C4-2B (cell line): Measurements from ENCODE around the gene OXNAD1.
A peak's percentile ranks its signal among the peaks of the same experiment; 100 is the strongest.

ENCODE experiments used
- H3K27ac ChIP-seq: fragments of 450-650 bp; 2 replicates; pipeline ENCODE4 v1.5.1; 2017
- ZFX ChIP-seq: fragments of 450-650 bp; IDR thresholded peaks from 2 replicates; pipeline ENCODE4 v1.6.1; 2017
- TF ChIP-seq, protein P1 (sequence below): fragments of 450-650 bp; conservative IDR thresholded peaks from 2 replicates; pipeline ENCODE4 v1.5.1; 2017; ENCODE audit warnings: mild to moderate bottlenecking

Gene OXNAD1

DNA sequence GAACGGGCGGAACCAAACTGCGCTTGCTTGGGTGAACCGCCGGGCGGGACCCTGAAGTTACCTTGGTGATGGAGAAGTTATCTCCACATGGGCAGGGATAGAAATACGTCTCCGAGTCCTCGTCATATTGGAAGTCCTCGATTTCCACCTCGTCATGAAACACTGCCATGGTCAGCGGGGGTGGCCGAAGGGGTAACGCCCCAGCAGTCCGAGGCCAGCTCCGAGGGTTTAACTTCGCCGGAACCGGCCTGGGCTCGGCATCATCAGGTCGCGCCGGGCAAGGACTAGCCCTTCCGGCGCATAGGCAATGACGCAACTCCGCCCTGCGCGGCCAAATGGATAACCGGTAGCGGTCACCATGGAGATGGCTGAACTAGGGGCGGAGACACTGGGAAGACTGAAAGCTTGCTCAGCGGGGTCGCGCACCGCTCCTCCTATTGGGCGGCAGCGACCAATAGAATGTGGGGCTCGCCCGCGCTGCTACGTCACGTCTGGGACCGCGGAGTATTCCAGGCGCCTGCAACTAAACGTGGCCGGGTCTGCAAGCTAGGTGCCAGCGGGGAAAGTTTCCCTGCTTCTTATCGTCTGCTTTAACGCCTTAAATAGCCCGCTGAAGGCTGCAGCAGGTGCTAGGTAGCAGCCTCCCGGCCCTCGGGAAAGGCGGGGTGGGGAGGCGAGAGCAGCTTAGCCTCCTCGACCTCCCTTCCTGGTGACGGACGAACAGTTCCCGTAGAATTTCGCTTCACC lies at the start of gene OXNAD1, which contains the start of gene DPH3:
Gene OXNAD1 (plus strand): TSS at position 505 of the 747 bp plus-strand sequence. CDS start 5,741 bp downstream, outside the sequence.
Gene DPH3 (minus strand): TSS at position 236 of the 747 bp plus-strand sequence. CDS start 67 bp downstream, at position 169.
- H3K27ac ChIP-seq: peak within 1 kb of the TSS; percentile 89
- TF ChIP-seq ZFX: no peak
- TF ChIP-seq, protein P1, sequence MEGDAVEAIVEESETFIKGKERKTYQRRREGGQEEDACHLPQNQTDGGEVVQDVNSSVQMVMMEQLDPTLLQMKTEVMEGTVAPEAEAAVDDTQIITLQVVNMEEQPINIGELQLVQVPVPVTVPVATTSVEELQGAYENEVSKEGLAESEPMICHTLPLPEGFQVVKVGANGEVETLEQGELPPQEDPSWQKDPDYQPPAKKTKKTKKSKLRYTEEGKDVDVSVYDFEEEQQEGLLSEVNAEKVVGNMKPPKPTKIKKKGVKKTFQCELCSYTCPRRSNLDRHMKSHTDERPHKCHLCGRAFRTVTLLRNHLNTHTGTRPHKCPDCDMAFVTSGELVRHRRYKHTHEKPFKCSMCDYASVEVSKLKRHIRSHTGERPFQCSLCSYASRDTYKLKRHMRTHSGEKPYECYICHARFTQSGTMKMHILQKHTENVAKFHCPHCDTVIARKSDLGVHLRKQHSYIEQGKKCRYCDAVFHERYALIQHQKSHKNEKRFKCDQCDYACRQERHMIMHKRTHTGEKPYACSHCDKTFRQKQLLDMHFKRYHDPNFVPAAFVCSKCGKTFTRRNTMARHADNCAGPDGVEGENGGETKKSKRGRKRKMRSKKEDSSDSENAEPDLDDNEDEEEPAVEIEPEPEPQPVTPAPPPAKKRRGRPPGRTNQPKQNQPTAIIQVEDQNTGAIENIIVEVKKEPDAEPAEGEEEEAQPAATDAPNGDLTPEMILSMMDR: no peak

- H3K27ac ChIP-seq: no peak overlapping the region
- TF ChIP-seq, protein P1: no peak
- TF ChIP-seq ZFX: no peak
Observed at GRCh38 chr3:16216373-16216935, 48.6 kb upstream of the OXNAD1 start.

DNA sequence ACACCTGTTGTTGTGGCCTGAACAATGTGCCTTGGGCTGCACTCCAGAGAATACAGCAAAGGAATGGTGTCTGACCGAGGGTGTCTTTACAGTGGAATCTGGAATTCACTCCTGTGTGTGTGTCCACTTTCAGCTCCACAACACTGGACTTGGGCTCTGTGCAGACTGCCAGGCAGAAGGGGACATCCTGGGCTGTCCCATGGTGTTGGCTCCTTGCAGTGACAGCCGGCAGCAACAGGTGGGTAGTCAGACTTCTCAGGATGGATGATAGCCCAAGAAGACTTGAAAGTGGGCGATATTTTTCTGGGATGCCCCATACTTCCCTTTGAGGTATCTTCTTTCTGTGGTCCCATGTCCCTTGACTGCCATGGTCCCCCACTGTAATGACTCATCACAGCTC lies 45.2 kb upstream of the OXNAD1 start:
- H3K27ac ChIP-seq: no peak overlapping the region
- no peak for TF ChIP-seq ZFX
- TF ChIP-seq, protein P1: no peak

GRCh38 chr3:16221990-16222389 lies 43.0 kb upstream of the OXNAD1 start:
- no peak for TF ChIP-seq ZFX
- TF ChIP-seq, protein P1: no peak
- H3K27ac ChIP-seq: no peak overlapping the region

GRCh38 chr3:16222547-16222946 lies 42.5 kb upstream of the OXNAD1 start:
- TF ChIP-seq ZFX: no peak
- TF ChIP-seq, protein P1: no peak
- no peak overlapping the region for H3K27ac ChIP-seq

DNA sequence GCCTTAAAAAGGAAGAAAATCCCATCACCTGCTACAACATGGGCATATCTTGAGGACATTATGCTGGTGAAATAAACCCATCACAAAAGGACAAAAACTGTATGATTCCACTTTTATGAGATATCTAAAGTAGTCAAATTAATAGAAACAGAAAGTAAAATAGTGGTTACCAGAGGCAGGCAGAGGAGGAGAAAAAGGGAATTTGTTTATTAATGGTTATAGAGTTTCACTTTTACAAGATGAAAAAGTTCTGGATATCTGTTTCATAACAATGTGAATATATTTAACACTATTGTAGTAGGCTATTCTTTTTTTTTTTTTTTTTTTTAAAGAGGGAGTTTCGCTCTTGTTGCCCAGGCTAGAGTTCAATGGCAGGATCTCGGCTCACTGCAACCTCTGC lies 40.7 kb upstream of the OXNAD1 start:
- no peak for TF ChIP-seq ZFX
- TF ChIP-seq, protein P1: no peak
- no peak overlapping the region for H3K27ac ChIP-seq

- TF ChIP-seq ZFX: no peak
- TF ChIP-seq, protein P1: no peak
- no peak overlapping the region for H3K27ac ChIP-seq
Observed at GRCh38 chr3:16227566-16227965, 37.4 kb upstream of the OXNAD1 start.
